ENCODE measurements around the gene AFG3L2.
"Not testable (repeated sequence)": the region's sequence is repeated elsewhere in the genome, so short reads cannot be mapped to it uniquely, and the experiment has no call there.

DNA sequence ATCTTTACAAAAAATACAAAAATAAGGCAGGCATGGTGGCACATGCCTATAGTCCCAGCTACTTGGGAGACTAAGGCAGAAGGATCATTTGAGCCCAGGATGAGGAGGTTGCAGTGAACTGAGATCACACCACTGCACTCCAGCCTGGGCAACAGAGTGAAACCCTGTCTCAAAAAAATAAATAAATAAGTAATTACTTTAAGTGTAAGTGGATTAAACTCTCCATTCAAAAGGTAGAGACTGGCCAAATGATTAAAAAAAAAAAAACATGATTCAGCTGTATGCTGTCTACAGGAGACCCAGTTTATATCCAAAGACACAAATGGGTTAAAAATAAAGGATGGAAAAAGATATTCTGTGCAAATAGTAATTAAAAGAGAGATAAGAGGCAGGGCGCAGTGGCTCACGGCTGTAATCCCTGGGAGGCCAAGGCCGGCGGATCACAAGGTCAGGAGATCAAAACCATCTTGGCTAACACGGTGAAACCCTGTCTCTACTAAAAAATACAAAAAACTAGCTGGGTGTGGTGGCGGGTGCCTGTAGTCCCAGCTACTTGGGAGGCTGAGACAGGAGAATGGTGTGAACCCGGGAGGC, 5.3 kb upstream of the AFG3L2 start:
- TF ChIP-seq, protein P1, sequence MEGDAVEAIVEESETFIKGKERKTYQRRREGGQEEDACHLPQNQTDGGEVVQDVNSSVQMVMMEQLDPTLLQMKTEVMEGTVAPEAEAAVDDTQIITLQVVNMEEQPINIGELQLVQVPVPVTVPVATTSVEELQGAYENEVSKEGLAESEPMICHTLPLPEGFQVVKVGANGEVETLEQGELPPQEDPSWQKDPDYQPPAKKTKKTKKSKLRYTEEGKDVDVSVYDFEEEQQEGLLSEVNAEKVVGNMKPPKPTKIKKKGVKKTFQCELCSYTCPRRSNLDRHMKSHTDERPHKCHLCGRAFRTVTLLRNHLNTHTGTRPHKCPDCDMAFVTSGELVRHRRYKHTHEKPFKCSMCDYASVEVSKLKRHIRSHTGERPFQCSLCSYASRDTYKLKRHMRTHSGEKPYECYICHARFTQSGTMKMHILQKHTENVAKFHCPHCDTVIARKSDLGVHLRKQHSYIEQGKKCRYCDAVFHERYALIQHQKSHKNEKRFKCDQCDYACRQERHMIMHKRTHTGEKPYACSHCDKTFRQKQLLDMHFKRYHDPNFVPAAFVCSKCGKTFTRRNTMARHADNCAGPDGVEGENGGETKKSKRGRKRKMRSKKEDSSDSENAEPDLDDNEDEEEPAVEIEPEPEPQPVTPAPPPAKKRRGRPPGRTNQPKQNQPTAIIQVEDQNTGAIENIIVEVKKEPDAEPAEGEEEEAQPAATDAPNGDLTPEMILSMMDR (IDR thresholded peaks at IDR 0.05 in 8 of 11, conservative IDR thresholded peaks at IDR 0.05 in 3 of 11), result not testable (repeated sequence)
- TF ChIP-seq POLR2AphosphoS5 (IDR thresholded peaks at IDR 0.05), result not testable (repeated sequence)

Data from spleen (tissue), 7 donors.